Activated CD8-positive, alpha-beta T cell treated with anti-CD3 and anti-CD28 coated beads for 36 hours (primary cell): ENCODE measurements around the gene DENND2D. TPM values are rescaled to one million over a fixed set of nuclear protein-coding genes. Genes with fewer than 3 reads are reported as not detected.

Experiments used
- ATAC-seq: fragments of 200-7000 bp; cut with Tn5 transposase; one replicate; pipeline ENCODE4 v1.10.0; 2021; ENCODE audit warnings: mild to moderate bottlenecking, moderate library complexity
- CTCF ChIA-PET: fragments of 350-600 bp; sonication (Branson Sonifier 250); formaldehyde crosslinking; loops from one replicate; lab custom pipeline; 2021; ENCODE audit warnings: antibody characterized with exemption; lab: Charles Lee
- POLR2A ChIA-PET: fragments of 350-600 bp; sonication (Branson Sonifier 250); formaldehyde crosslinking; loops from one replicate; lab custom pipeline; 2021; ENCODE audit warnings: antibody characterized with exemption; lab: Charles Lee
- DNase-seq: peaks from one replicate; pipeline ENCODE4 v3.0.0-alpha.2; 2020
- H3K27ac Mint-ChIP-seq: one replicate; pipeline ENCODE4 v1.8.0; 2021; ENCODE audit warnings: mild to moderate bottlenecking, mixed read lengths
- H3K27me3 Mint-ChIP-seq: one replicate; pipeline ENCODE4 v1.8.0; 2021; ENCODE audit warnings: mixed read lengths
- H3K36me3 Mint-ChIP-seq: one replicate; pipeline ENCODE4 v1.8.0; 2021; ENCODE audit warnings: low read depth, mixed read lengths
- H3K4me1 Mint-ChIP-seq: one replicate; pipeline ENCODE4 v1.8.0; 2021; ENCODE audit warnings: low read depth, mixed read lengths
- H3K4me3 Mint-ChIP-seq: one replicate; pipeline ENCODE4 v1.8.0; 2021; ENCODE audit warnings: mild to moderate bottlenecking, moderate library complexity, mixed read lengths
- H3K9me3 Mint-ChIP-seq: one replicate; pipeline ENCODE4 v1.8.0; 2021; ENCODE audit warnings: mixed read lengths
- CTCF ChIP-seq: fragments of 200-600 bp; IDR thresholded peaks from one replicate; pipeline ENCODE4 v1.8.0; 2022; ENCODE audit warnings: antibody characterized with exemption, mild to moderate bottlenecking
- intact Hi-C: fragments of 100-400 bp; cut with micrococcal nuclease; formaldehyde crosslinking; loops from one replicate; pipeline ENCODE4 v1.10.0; 2022
- total RNA-seq, 2 experiments: library from RNA; stranded (reverse); gene quantifications; one replicate each; pipeline ENCODE4 v1.2.3, GENCODE V29; 2021

Gene DENND2D
- total RNA-seq, 2 experiments from 2014 or later, result 201 to 208 TPM

- POLR2A ChIA-PET, result no interaction called here
- Mint-ChIP-seq H3K4me3 (no peak overlapping the region), H3K36me3 (peaks cover 64% of the 10 kb centered on the region), H3K9me3 (no peaks in the 10 kb centered on the region), H3K27me3 (no peaks in the 10 kb centered on the region), H3K4me1 (peaks cover 62% of the 10 kb centered on the region), H3K27ac (peak overlapping the region; percentile 17)
- CTCF ChIA-PET, result interaction anchor here (2.3 kb wide), 1 partner anchor 69 kb away, joined by 5 read pairs; no protein-coding TSS in a partner anchor
- ATAC-seq (no peak), DNase-seq (no peak)
- TF ChIP-seq CTCF, result no peak
- intact Hi-C loops, result no loop called here
Observed at GRCh38 chr1:111154021-111154999, 46.1 kb downstream of the DENND2D start.

DNA sequence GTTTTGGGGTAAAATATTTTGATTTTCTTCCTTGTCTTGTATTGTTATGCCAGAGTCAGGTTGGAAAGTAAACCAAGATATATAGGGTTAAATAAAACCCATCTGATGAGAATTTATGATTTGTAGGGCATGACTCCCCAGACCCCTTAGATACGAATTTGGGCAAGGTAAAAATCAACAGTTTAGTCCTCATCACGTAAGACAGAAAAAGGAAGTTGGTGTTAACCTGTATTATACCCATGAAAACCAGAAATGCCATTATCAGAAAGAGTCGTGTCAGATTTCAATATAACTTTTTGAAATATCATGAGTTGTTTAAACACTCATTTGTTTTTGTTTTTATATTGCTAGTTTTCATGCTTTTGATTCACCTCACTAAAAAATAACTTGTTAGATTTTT lies 48.6 kb downstream of the DENND2D start:
- no peaks in the 10 kb centered on the region for H3K27me3 Mint-ChIP-seq
- H3K9me3 Mint-ChIP-seq, result no peaks in the 10 kb centered on the region
- ChIA-PET POLR2A (interaction anchor here (0.6 kb wide), 1 partner anchor 49 kb away, joined by 3 read pairs; the partner anchor contains the start of gene DENND2D), CTCF (no interaction called here)
- H3K4me3 Mint-ChIP-seq, result no peak overlapping the region
- TF ChIP-seq CTCF, result no peak
- no peak for ATAC-seq
- no peak for DNase-seq
- intact Hi-C loops, result no loop called here
- peaks cover 80% of the 10 kb centered on the region for H3K4me1 Mint-ChIP-seq
- H3K36me3 Mint-ChIP-seq, result peaks cover 75% of the 10 kb centered on the region
- peak overlapping the region; percentile 18 for H3K27ac Mint-ChIP-seq

DNA sequence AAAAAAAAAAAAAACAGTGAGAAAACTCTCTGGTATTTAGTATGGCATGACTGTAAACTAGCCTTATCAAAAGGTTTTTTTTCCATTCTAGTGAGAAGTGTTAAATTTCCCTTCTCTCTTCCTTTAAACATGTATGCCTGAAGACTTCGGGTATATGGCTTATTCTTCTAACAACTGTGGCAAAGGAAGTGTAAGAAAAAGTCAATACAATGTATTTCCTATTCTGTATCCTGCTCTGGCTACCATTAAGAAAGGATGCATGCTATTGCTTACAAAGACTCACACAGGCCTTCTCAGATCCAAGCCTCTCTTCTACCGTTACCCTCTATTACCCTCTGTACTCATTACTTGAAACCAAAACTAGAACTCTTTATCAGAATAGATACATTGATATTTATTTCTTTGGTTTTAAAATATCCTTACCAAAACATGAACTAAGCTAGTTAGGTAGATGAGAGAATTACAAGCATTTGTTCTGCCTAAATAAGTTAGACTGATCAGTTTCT lies 52.0 kb downstream of the DENND2D start:
- Mint-ChIP-seq H3K27me3 (no peaks in the 10 kb centered on the region), H3K27ac (peak overlapping the region; percentile 9), H3K4me3 (no peak overlapping the region), H3K9me3 (no peaks in the 10 kb centered on the region), H3K4me1 (peaks cover 76% of the 10 kb centered on the region), H3K36me3 (peaks cover 61% of the 10 kb centered on the region)
- ATAC-seq (peak; percentile 37), DNase-seq (no peak)
- TF ChIP-seq CTCF, result no peak
- POLR2A ChIA-PET, result no interaction called here
- CTCF ChIA-PET, result interaction anchor here (1.0 kb wide), 1 partner anchor 73 kb away, joined by 5 read pairs; no protein-coding TSS in a partner anchor
- intact Hi-C loops, result loop anchor here (5.0 kb wide), 1 partner anchor 49 kb away; no protein-coding TSS in a partner anchor

- Mint-ChIP-seq H3K4me3 (no peak overlapping the region), H3K27me3 (no peaks in the 10 kb centered on the region), H3K27ac (no peak overlapping the region), H3K9me3 (no peaks in the 10 kb centered on the region), H3K36me3 (peaks cover 57% of the 10 kb centered on the region), H3K4me1 (peaks cover 75% of the 10 kb centered on the region)
- DNase-seq, result no peak
- no peak for ATAC-seq
- intact Hi-C loops, result loop anchor here (5.0 kb wide), 1 partner anchor 49 kb away; no protein-coding TSS in a partner anchor
- no peak for TF ChIP-seq CTCF
- ChIA-PET POLR2A (no interaction called here), CTCF (no interaction called here)
Observed at GRCh38 chr1:111147948-111148347, 52.5 kb downstream of the DENND2D start.
